Femur (tissue), 1 donor: Measurements from ENCODE around the gene KLHDC8B.

Experiments
- DNase-seq: peaks from one replicate; pipeline ENCODE4 v3.0.0-alpha.2; 2017

The KLHDC8B gene

GRCh38 chr3:49161197-49161596, 10.2 kb upstream of the KLHDC8B start:
- no peak for DNase-seq

- DNase-seq: no peak
Measured at GRCh38 chr3:49161808-49162530, 9.4 kb upstream of the KLHDC8B start.

GRCh38 chr3:49162751-49163419, 8.5 kb upstream of the KLHDC8B start:
- peak; percentile 15 for DNase-seq

GRCh38 chr3:49163609-49164008, 7.8 kb upstream of the KLHDC8B start:
- DNase-seq: no peak

GRCh38 chr3:49164983-49165720, 6.2 kb upstream of the KLHDC8B start:
- DNase-seq: peak; percentile 12

- peak; percentile 88 for DNase-seq
Measured at GRCh38 chr3:49165771-49166751, 5.3 kb upstream of the KLHDC8B start, which contains the start of gene CCDC71. TSS of gene CCDC71 (minus strand) at chr3:49166331. CDS start at chr3:49164208, 2,123 bp downstream.

GRCh38 chr3:49166752-49167556, 4.4 kb upstream of the KLHDC8B start:
- DNase-seq: peak; percentile 14

GRCh38 chr3:49170744-49171118, 667 bp upstream of the KLHDC8B start:
- DNase-seq: no peak

GRCh38 chr3:49171775-49172500, 540 bp downstream of the KLHDC8B start:
- no peak for DNase-seq

GRCh38 chr3:49172551-49173041, 1.2 kb downstream of the KLHDC8B start:
- DNase-seq: no peak

GRCh38 chr3:49173116-49173791, 1.9 kb downstream of the KLHDC8B start:
- peak; percentile 77 for DNase-seq

- DNase-seq: peak; percentile 52
Measured at GRCh38 chr3:49173792-49174170, 2.4 kb downstream of the KLHDC8B start.

- no peak for DNase-seq
Measured at GRCh38 chr3:49174397-49174985, 3.1 kb downstream of the KLHDC8B start.

GRCh38 chr3:49175530-49175929, 4.1 kb downstream of the KLHDC8B start:
- no peak for DNase-seq

GRCh38 chr3:49177073-49177472, 5.7 kb downstream of the KLHDC8B start:
- DNase-seq: no peak

GRCh38 chr3:49180116-49180515, 8.7 kb downstream of the KLHDC8B start:
- no peak for DNase-seq

GRCh38 chr3:49181351-49181750, 10.0 kb downstream of the KLHDC8B start:
- no peak for DNase-seq

- DNase-seq: no peak
Measured at GRCh38 chr3:49182682-49183081, 11.3 kb downstream of the KLHDC8B start.

GRCh38 chr3:49183873-49184272, 12.5 kb downstream of the KLHDC8B start:
- no peak for DNase-seq

GRCh38 chr3:49191741-49192140, 20.3 kb downstream of the KLHDC8B start:
- DNase-seq: no peak
